Esophagus muscularis mucosa (tissue), 4 donors: Measurements from ENCODE around the gene PLOD2. TPM values are rescaled to one million over a fixed set of nuclear protein-coding genes. Genes with fewer than 3 reads are reported as not detected.

Source experiments
- DNase-seq: peaks from one replicate; pipeline ENCODE4 v3.0.0-alpha.2; 2017; ENCODE audit errors: extremely low spot score
- H3K27ac ChIP-seq, 4 donors: fragments of 200-600 bp; sonication (generic); replicated peaks in 1 of 4; 1 replicate in 3 of 4; 2 replicates in 1 of 4; pipeline ENCODE4 v1.5.1; 2016 to 2019; ENCODE audit warnings: mild to moderate bottlenecking in 1 of 4
- H3K27me3 ChIP-seq, 4 donors: fragments of 200-600 bp; sonication (generic); one replicate each; pipeline versions ENCODE4 v1.5.1 to v1.6.0; 2016 to 2019
- H3K36me3 ChIP-seq, 4 donors: fragments of 200-600 bp; sonication (generic); one replicate each; pipeline ENCODE4 v1.5.1; 2016 to 2019
- H3K4me1 ChIP-seq, 4 donors: fragments of 200-600 bp; sonication (generic); one replicate each; pipeline ENCODE4 v1.5.1; 2016 to 2019
- H3K4me3 ChIP-seq, 4 donors: fragments of 200-600 bp; sonication (generic); 1 replicate in 2 of 4; 2 replicates in 2 of 4; pipeline ENCODE4 v1.5.1; 2016 to 2019; ENCODE audit warnings: mild to moderate bottlenecking in 4 of 4, moderate library complexity in 1 of 4
- H3K9me3 ChIP-seq, 4 donors: fragments of 200-600 bp; sonication (generic); 1 replicate in 3 of 4; 2 replicates in 1 of 4; pipeline ENCODE4 v1.5.1; 2016 to 2019
- EP300 ChIP-seq: sonication (generic); formaldehyde crosslinking; IDR thresholded peaks from one replicate; pipeline ENCODE4 v1.6.1; 2017; ENCODE audit warnings: antibody characterized with exemption
- POLR2A ChIP-seq: fragments of 450-650 bp; IDR thresholded peaks from one replicate; pipeline ENCODE4 v1.6.1; 2017; ENCODE audit warnings: antibody characterized with exemption, moderate library complexity, mild to moderate bottlenecking, low read depth
- POLR2AphosphoS5 ChIP-seq, 2 donors: sonication (generic); formaldehyde crosslinking; IDR thresholded peaks; one replicate each; pipeline ENCODE4 v1.6.1; 2017; ENCODE audit warnings: antibody characterized with exemption in 2 of 2
- WGBS: methylation state at CpG from one replicate; pipeline ENCODE4 v1.1.5; 2018; 5-methylcytosine and 5-hydroxymethylcytosine counted together
- intact Hi-C: fragments of 100-400 bp; cut with DNase I; formaldehyde crosslinking; loops from one replicate; pipeline ENCODE4 v1.15.1; 2023
- total RNA-seq, 4 donors: library from RNA; depleted of rRNA; stranded (reverse); fragments of >200 nt; gene quantifications; one replicate each; pipeline versions ENCODE4 v1.1.0 to v1.2.1, GENCODE V29; 2016
- TF ChIP-seq, protein P1 (sequence below), 3 experiments: fragments of 200-600 bp in 2 of 3; fragments of 450-650 bp in 1 of 3; sonication (generic) in 2 of 3; IDR thresholded peaks; one replicate each; pipeline ENCODE4 v1.5.1; 2017 to 2019; ENCODE audit warnings: antibody characterized with exemption in 3 of 3, mild to moderate bottlenecking in 2 of 3, moderate library complexity in 1 of 3

PLOD2 gene
- total RNA-seq, 4 donors from 2014 or later = 48.2 to 84.7 (median 54.9) TPM

- intact Hi-C loops = no loop called here
- H3K4me1 ChIP-seq = peaks cover 34 to 74% (median 72%) of the 10 kb centered on the region in 4 donors
- H3K27ac ChIP-seq = peak overlapping the region; percentile 91 to 99 (median 96)
- no peaks in the 10 kb centered on the region for H3K27me3 ChIP-seq
- H3K9me3 ChIP-seq = no peaks in the 10 kb centered on the region
- no peak for DNase-seq
- H3K4me3 ChIP-seq = peak overlapping the region in 2 of 4 donors; percentile 83 to 89
- WGBS = 66% methylated on average over 2 of the region's 2 CpGs
- no peak for TF ChIP-seq POLR2A
- TF ChIP-seq, protein P1, sequence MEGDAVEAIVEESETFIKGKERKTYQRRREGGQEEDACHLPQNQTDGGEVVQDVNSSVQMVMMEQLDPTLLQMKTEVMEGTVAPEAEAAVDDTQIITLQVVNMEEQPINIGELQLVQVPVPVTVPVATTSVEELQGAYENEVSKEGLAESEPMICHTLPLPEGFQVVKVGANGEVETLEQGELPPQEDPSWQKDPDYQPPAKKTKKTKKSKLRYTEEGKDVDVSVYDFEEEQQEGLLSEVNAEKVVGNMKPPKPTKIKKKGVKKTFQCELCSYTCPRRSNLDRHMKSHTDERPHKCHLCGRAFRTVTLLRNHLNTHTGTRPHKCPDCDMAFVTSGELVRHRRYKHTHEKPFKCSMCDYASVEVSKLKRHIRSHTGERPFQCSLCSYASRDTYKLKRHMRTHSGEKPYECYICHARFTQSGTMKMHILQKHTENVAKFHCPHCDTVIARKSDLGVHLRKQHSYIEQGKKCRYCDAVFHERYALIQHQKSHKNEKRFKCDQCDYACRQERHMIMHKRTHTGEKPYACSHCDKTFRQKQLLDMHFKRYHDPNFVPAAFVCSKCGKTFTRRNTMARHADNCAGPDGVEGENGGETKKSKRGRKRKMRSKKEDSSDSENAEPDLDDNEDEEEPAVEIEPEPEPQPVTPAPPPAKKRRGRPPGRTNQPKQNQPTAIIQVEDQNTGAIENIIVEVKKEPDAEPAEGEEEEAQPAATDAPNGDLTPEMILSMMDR (IDR thresholded peaks at IDR 0.05) = no peak
- no peaks in the 10 kb centered on the region for H3K36me3 ChIP-seq
Measured at GRCh38 chr3:146162561-146162960, 1.6 kb upstream of the PLOD2 start.

DNA sequence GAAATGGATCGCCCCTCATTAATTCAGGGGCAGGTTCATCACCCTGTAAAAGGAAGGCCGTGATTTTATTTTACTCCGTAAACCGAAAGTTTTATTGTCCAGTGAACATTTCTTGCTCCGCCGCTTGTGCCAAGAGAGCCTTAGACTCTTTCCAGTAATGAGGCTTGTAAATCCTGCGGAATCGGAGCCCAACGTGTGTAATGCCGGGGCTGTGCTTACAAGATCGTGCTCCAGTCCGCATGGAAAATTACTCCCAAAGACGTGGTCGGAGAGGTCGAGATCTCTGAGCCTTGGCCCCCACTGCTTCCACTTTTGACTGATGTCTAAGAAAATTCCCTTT, 649 bp upstream of the PLOD2 start:
- Histone ChIP-seq H3K4me3 (peak overlapping the region; percentile 83 to 93 (median 90)), H3K9me3 (no peaks in the 10 kb centered on the region), H3K36me3 (no peaks in the 10 kb centered on the region), H3K27me3 (no peaks in the 10 kb centered on the region), H3K4me1 (peaks cover 39 to 76% (median 74%) of the 10 kb centered on the region in 4 donors), H3K27ac (peak overlapping the region; percentile 91 to 99 (median 96))
- no peak for DNase-seq
- TF ChIP-seq EP300 (no peak), POLR2AphosphoS5 (IDR thresholded peaks at IDR 0.05) (no peak), POLR2A (no peak)
- TF ChIP-seq, protein P1 (IDR thresholded peaks at IDR 0.05) = no peak
- 8% methylated on average over 15 of the region's 15 CpGs for WGBS
- intact Hi-C loops = loop anchor here (2.0 kb wide), 1 partner anchor 95 kb away; no protein-coding TSS in a partner anchor

DNA sequence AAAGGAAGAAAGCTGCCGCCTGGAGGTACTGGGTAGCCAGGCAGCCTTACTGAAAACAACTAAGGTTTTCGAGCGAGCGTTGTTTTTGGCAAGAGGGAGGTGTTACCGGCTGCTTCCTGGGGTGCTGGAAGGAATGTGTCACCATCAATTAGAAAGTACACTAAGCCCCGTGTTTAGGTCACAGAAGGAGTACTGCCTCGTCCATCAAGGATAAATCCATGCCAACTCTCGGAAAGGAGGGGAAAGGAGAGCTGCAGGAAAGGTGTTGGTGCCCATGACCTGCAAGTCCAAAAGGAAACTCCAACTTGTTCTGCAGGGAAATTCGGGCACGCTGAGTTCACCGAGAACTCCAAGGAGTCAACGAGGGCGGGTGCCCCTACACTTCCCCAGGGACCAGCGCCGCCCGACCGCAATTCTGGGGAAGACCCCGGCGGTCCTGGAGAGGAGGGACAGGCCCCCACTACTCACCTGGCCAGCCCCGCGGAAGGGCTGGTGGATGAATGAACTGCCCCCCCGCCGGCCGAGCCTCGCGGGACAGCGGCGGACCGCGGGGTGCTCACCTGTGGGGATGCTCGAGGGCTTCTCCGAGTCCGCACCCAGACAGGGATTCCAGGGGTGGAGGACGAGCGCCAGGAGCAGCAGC, 542 bp downstream of the PLOD2 start:
- no peaks in the 10 kb centered on the region for H3K27me3 ChIP-seq
- no peaks in the 10 kb centered on the region for H3K36me3 ChIP-seq
- no peaks in the 10 kb centered on the region for H3K9me3 ChIP-seq
- peak; percentile 93 for DNase-seq
- TF ChIP-seq POLR2A = no peak
- no peak for TF ChIP-seq EP300
- TF ChIP-seq, protein P1 (IDR thresholded peaks at IDR 0.05) = peak; percentile 46 to 69 (median 57)
- peak; percentile 68 to 75 for TF ChIP-seq POLR2AphosphoS5 (IDR thresholded peaks at IDR 0.05)
- H3K4me1 ChIP-seq = peaks cover 49 to 75% (median 75%) of the 10 kb centered on the region in 4 donors
- peak overlapping the region; percentile 83 to 93 (median 90) for H3K4me3 ChIP-seq
- peak overlapping the region; percentile 91 to 99 (median 96) for H3K27ac ChIP-seq
- 0% methylated on average over 12 of the region's 35 CpGs for WGBS
- intact Hi-C loops = loop anchor here (2.0 kb wide), 1 partner anchor 94 kb away; no protein-coding TSS in a partner anchor

DNA sequence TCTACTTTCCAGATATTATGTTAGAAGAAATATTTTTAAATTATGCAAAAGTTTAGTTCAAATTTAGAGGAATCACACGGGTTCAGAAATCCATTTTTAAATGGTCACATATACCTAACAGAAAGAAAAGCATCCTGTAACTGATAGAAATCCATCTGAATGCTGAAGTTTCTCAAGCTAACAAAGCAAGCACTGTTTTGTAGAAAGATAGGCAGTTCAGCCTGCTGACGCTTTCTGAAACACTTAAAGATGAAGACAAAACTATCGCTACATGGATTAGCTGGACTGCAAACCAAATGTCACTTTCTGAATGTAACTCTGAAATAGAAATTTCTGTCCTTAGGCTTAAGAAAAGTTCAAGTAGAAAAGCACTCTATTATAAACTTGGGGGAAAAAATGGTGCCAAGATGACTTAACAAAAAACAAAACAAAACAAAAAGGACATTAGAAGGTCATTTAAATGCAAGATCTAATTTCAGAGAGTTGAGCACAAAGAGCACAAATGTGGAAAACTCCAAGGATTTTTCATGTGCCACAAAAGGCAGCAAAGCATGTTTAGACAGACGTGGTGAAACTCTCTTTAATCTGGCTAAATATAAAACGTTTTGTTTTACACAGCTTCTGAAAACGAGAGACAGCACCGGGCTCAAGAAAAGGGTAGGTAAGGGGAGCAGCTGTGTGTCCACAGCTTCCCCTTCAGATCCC, 1.2 kb downstream of the PLOD2 start:
- DNase-seq = no peak
- TF ChIP-seq EP300 (no peak), POLR2A (no peak), POLR2AphosphoS5 (IDR thresholded peaks at IDR 0.05) (no peak)
- TF ChIP-seq, protein P1 (IDR thresholded peaks at IDR 0.05) = no peak
- Histone ChIP-seq H3K4me1 (peaks cover 52 to 75% (median 75%) of the 10 kb centered on the region in 4 donors), H3K9me3 (no peaks in the 10 kb centered on the region), H3K4me3 (peak overlapping the region; percentile 83 to 93 (median 90)), H3K27ac (peak overlapping the region; percentile 91 to 99 (median 96)), H3K27me3 (no peaks in the 10 kb centered on the region), H3K36me3 (no peaks in the 10 kb centered on the region)
- 4% methylated on average over 7 of the region's 7 CpGs for WGBS
- intact Hi-C loops = loop anchor here (2.0 kb wide), 1 partner anchor 93 kb away; no protein-coding TSS in a partner anchor
